ENCODE data around the gene DNLZ.

Gene DNLZ

GRCh38 chr9:136338511-136338910 is 25.0 kb downstream of the DNLZ start:
- H3K4me3 ChIP-seq (ENCODE audit: low read length): no peak overlapping the region
- DNase-seq (ENCODE audit: low read depth): no peak
- TF ChIP-seq, protein P1, sequence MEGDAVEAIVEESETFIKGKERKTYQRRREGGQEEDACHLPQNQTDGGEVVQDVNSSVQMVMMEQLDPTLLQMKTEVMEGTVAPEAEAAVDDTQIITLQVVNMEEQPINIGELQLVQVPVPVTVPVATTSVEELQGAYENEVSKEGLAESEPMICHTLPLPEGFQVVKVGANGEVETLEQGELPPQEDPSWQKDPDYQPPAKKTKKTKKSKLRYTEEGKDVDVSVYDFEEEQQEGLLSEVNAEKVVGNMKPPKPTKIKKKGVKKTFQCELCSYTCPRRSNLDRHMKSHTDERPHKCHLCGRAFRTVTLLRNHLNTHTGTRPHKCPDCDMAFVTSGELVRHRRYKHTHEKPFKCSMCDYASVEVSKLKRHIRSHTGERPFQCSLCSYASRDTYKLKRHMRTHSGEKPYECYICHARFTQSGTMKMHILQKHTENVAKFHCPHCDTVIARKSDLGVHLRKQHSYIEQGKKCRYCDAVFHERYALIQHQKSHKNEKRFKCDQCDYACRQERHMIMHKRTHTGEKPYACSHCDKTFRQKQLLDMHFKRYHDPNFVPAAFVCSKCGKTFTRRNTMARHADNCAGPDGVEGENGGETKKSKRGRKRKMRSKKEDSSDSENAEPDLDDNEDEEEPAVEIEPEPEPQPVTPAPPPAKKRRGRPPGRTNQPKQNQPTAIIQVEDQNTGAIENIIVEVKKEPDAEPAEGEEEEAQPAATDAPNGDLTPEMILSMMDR (conservative IDR thresholded peaks at IDR 0.05; ENCODE audit: low read depth, low read length): no peak

DNA sequence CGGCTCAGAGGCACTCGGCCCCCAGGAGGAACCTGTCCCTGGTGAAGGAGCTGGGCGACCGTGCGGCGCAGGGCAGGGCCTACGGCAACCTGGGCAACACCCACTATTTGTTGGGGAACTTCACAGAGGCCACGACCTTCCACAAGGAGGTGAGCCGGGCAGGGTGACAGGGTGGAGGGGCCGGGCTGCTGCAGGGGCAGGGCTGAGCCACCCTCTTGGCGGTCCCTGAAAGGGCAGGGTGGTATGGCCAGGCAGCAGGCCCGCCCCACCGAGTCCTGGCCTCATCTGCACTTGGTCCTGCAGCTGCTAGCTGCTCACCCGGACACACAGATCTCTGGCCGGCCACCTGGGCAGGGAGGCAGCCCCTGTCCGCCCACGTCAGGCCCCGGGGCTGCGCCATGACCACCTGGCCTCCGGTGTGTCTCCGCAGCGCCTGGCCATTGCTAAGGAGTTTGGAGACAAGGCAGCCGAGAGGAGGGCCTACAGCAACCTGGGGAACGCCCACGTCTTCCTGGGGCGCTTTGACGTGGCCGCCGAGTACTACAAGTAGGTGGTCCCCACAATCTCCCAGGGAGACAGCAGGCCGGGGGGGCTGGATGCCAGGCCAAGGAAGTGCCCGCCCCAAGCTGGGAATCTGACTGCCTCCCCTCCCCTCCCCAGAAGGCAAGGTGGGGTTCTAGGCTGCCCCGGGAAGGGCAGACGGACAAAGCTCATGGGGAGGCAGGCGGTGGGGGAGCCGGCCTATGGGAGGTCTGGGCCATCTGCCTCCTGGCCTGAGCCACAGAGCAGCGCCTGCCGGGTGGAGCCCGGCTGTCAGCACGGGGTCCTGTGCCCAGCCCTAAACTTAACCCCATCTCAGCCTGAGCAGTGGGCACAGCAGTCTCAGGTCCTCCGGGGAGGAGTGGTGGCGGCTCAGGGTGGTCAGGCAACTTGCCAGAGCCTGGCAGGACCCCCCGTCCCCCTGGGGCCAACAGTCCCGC is 25.8 kb downstream of the DNLZ start:
- no peak for DNase-seq (ENCODE audit: low read depth)
- H3K4me3 ChIP-seq (ENCODE audit: low read length): no peak overlapping the region
- TF ChIP-seq, protein P1 (conservative IDR thresholded peaks at IDR 0.05; ENCODE audit: low read depth, low read length): no peak

DNA sequence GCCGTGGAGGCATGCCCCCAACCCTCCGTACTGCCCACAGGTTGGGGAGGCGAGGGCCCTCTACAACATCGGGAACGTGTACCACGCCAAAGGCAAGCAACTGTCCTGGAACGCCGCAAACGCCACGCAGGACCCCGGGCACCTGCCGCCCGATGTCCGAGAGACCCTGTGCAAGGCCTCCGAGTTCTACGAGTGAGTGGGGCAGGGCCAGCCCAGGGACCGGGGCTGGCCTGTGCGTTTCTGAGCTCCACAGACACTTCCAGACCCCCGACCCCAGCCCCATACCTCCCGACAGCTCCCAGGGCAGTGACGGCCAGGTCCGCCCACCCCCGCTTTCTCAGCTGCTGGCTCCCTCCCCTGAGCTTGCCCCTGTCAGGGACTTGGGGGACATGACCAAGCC is 26.7 kb downstream of the DNLZ start:
- no peak overlapping the region for H3K4me3 ChIP-seq (ENCODE audit: low read length)
- DNase-seq (ENCODE audit: low read depth): no peak
- TF ChIP-seq, protein P1 (conservative IDR thresholded peaks at IDR 0.05; ENCODE audit: low read depth, low read length): no peak

DNA sequence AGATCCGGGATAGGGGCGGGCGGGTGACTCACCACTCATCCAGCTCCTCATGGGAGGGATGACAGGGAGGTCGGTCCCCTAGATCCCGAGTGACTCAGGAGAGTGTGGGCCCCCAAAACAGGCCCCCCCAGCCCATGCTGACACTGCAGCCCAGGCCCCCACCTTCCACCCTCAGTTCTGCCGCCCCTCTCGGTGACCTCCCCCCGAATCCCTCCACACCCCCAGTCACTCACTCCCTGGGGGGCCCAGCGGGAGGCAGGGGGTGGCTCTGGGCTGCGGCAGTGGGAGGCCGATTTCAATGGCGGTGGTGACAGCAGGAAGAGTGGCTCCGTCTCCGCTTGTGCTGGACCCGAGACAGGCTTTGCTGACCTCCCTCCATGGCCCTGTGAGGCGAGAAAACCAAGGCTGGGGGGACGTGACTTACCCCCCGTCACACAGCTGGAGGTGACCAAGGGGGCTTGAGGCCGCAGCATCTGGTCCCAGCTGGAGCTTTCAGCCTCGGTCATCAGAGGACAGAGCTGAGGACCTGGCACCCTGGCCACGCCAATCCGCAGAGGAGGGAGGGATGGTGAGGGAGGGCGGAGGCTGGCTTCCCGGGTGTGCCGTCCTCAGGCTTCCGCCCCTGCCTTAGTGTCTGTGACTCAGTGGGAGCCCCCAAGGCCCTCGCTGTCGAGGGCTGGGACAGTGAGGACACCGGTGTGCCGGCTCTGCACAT is 27.2 kb downstream of the DNLZ start:
- TF ChIP-seq, protein P1 (conservative IDR thresholded peaks at IDR 0.05; ENCODE audit: low read depth, low read length): no peak
- no peak for DNase-seq (ENCODE audit: low read depth)
- no peak overlapping the region for H3K4me3 ChIP-seq (ENCODE audit: low read length)

GRCh38 chr9:136335296-136336155 is 28.0 kb downstream of the DNLZ start:
- TF ChIP-seq, protein P1 (conservative IDR thresholded peaks at IDR 0.05; ENCODE audit: low read depth, low read length): no peak
- no peak overlapping the region for H3K4me3 ChIP-seq (ENCODE audit: low read length)
- DNase-seq (ENCODE audit: low read depth): no peak

GRCh38 chr9:136334541-136334940 is 29.0 kb downstream of the DNLZ start:
- no peak overlapping the region for H3K4me3 ChIP-seq (ENCODE audit: low read length)
- no peak for DNase-seq (ENCODE audit: low read depth)
- TF ChIP-seq, protein P1 (conservative IDR thresholded peaks at IDR 0.05; ENCODE audit: low read depth, low read length): no peak
